GM21390 (cell line): ENCODE data around the gene SAPCD2.
"Not testable (repeated sequence)": the region's sequence is repeated elsewhere in the genome, so short reads cannot be mapped to it uniquely, and the experiment has no call there.

ENCODE experiments used
- ATAC-seq: cut with Tn5 transposase; IDR thresholded peaks from one replicate; pipeline ENCODE4 v1.9.1; 2021; ENCODE audit not compliant: unreplicated experiment

The SAPCD2 gene

GRCh38 chr9:137070201-137070905 is at the start of gene SAPCD2:
Gene SAPCD2, minus strand, starts transcription at chr9:137070557. Its CDS starts 97 bp downstream, at chr9:137070460.
- ATAC-seq, result peak; percentile 72

- ATAC-seq, result not testable (repeated sequence)
These were observed 47.8 kb upstream of the SAPCD2 start for GRCh38 chr9:137118092-137118603.

- no peak for ATAC-seq
These were observed 46.9 kb upstream of the SAPCD2 start for GRCh38 chr9:137117269-137117731.

GRCh38 chr9:137116728-137117127 is 46.4 kb upstream of the SAPCD2 start:
- ATAC-seq, result no peak

- no peak for ATAC-seq
These were observed 45.7 kb upstream of the SAPCD2 start for GRCh38 chr9:137116027-137116507.

GRCh38 chr9:137115394-137116026 is 45.2 kb upstream of the SAPCD2 start:
- no peak for ATAC-seq

- peak; percentile 64 for ATAC-seq
These were observed 44.4 kb upstream of the SAPCD2 start, which contains the start of gene DPP7 for GRCh38 chr9:137114613-137115393. Gene DPP7, minus strand, starts transcription at chr9:137114733. Its CDS starts 20 bp downstream, at chr9:137114713.

GRCh38 chr9:137114220-137114612 is 43.9 kb upstream of the SAPCD2 start:
- peak; percentile 15 for ATAC-seq

- ATAC-seq, result no peak
These were observed 43.2 kb upstream of the SAPCD2 start for GRCh38 chr9:137113385-137114159.

- ATAC-seq, result no peak
These were observed 42.4 kb upstream of the SAPCD2 start for GRCh38 chr9:137112564-137113384.

GRCh38 chr9:137111788-137112563 is 41.6 kb upstream of the SAPCD2 start:
- no peak for ATAC-seq

- ATAC-seq, result no peak
These were observed 40.8 kb upstream of the SAPCD2 start for GRCh38 chr9:137110911-137111787.

GRCh38 chr9:137110147-137110910 is 40.0 kb upstream of the SAPCD2 start:
- no peak for ATAC-seq

GRCh38 chr9:137109250-137110146 is 39.1 kb upstream of the SAPCD2 start:
- ATAC-seq, result no peak

GRCh38 chr9:137108608-137109249 is 38.4 kb upstream of the SAPCD2 start:
- no peak for ATAC-seq

- no peak for ATAC-seq
These were observed 37.6 kb upstream of the SAPCD2 start for GRCh38 chr9:137107982-137108381.
